Stimulated activated CD8-positive, alpha-beta memory T cell treated with anti-CD3 and anti-CD28 coated beads, Interleukin-4, amount 100 ng/mL, for 4 hours (primary cell): ENCODE data around the gene HLA-DMA.

Source experiments
- DNase-seq, 2 donors: peaks; one replicate each; pipeline ENCODE4 v3.0.0-alpha.2; 2020; ENCODE audit warnings: low read depth in 2 of 2, low spot score in 1 of 2

The HLA-DMA gene

DNA sequence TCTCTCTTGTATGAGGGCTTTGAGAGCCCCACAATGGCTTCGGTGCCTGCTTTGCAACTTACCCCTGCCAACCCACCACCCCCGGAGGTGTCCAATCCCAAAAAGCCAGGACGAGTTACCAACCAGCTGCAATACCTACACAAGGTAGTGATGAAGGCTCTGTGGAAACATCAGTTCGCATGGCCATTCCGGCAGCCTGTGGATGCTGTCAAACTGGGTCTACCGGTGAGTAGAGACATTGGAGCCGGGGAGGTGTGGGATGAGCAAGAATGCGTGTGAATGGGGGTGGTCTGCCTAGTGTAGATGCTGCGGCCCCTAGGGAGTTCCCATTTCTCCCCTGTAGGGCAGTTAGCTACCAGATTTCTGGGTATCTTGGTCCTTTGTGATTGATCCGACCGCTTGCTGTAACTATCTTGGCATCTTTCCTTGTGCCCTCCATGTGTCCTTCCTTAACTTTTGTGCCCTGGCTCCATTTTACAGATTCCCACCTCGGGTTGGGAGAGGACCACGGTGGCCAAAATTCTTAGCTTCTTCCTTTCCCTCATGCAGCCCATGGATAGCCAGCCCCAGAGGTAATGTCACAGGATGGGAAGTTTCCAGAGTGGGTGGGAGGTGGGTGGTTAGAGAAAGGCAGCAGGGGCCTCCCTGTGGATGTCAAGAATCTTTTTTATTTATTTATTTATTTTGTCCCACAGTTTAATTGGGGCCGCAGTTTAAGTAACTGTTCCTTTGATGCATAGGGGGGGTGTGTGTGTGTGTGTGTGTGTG, 21.8 kb upstream of the HLA-DMA start:
- DNase-seq = no peak

DNA sequence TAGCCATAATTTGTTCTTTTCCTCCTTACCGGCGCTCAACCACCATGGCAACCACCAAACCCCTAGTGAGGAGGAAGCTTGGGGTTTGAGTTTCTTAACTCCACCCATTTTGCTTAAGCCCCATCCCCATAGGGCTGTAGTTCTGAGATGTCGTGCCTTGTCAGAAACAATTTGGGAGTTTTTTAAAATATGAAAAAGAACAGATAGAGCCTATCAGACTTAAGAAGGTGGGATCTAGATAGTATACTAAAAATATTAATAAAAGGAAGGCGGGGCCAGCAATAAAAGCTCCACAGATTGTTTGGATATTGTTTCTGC, 21.1 kb upstream of the HLA-DMA start:
- no peak for DNase-seq

DNA sequence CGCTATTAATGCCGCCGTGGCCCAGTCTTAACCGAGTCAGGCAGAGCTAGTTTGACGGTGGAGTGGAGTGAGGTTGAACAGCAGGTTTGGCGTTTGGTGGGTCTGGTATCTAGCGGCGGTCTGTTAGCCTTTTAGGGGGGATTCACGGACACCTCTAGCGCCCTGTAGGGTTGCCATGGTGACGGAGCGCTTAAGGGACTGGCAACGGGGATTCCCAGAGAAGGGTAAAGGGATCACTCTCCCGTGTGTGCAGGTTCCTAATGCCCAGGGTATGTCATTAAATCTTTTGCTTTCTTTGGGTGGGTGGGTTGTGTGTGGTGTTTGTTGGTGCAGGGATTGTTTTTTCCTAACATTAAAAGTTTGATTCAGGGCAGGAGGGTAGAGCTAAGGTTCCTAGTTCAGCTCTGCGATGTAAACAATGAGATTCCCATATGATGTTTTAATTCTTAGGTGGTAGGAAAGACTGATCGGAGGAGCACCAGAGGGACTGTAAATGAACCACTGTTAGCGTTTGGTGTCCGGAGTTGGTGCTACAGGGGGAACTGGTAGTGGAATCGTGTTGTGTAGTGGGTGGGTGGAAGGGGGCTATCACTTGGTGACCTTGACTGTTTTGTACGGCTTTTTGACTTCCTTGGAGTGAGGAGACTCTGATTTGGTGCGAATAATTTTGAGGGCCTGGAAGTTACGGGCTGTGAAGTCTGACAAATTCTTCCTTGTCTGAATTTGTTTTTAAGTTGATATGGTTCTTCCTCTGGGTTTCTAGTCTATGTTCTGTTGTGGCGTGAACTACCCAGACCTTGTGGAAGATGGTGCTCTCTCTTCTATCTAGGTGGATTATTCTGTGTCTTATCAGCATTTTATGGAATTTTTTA, 20.5 kb upstream of the HLA-DMA start:
- peak; percentile 36 to 38 for DNase-seq

DNA sequence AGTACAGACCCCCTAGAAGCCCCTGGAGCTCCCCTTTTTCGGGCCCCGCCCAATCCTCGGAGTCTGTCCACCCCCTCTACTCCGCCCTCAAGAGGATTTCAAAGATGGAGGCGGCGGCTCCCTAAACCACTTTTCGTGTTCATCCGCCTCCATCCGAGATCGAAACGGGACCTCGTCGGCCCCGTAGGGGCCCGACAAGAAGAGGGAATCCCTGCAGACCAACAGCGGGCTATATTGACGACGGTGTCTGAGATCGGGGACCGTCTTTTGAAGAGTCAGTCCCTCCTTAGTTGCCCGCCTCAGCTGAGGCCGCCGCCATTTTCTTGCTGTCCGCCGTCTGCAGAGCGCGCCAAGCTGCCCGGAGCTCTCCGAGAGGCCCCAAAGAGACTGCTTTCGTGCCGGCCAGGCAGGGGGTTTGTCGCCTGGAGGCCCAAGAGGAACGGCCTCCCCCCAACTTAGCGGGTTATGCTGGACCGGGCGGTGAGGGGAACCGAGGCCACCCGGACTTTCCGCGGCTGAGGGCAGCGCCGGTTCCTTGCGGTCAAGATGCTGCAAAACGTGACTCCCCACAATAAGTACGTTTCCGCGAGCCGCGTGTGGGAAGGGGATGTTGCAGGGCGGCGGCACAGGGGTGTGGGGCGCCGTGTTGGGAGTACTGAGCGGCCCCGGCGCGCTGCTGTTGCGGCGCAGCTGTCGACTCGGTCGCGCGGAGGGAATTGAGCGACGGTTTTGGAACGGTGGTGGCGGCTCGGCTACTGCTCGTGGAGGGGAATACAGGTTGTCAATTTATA, 19.7 kb upstream of the HLA-DMA start:
- peak in 1 of 2 donors; percentile 31 for DNase-seq

DNA sequence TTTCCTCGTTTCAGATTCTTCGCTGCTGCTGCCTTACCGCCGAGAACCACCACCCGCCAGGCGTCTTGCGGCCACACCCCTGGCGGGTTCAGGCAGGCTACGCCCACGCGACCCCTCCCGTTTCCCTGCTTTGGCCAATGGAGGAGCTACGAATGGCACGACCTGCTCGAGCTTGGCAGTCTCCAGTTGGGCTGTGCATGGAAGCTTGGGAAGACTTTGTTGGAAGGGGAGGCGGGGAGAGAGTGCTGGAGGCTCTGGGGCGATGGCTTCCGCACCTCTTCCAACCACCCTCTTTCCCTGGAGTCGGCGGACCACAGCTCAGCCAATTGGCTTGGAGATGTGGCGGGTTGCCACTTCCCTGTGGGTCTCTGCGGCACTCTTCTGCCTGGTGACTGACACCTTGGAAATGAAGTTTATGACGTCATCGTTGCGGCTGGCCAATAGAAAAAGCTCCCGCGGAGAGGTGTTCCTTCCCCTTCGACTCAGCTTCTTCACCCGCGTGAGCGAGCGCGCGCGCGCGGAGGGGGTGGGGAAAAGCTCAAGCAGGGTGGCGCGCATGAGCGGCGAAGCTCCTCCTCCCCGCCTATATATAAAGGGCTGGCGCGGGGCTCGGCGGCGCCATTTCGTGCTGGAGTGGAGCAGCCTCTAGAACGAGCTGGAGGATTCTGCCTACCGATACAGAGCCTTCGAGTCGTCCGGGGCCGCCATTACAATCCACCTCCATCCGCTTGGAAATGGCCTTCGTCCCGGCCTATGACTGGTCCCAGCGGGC, 18.9 kb upstream of the HLA-DMA start:
- DNase-seq = peak; percentile 99

DNA sequence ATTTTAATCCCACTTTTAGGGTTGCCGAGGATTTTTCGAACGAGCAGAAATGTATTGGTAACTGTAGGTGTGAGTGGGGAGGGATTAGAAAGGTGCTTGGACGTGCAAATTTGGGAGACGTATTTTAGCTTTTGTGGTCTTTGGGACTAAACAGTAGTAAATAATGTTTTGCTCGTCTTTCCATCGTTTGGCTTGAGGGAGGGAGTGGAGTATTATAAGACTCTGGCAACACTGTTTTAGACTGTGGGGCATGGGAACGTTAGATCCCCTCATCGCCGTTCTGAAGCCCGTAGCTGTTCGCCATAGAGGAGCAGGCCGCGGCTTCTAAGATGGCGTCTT, 18.3 kb upstream of the HLA-DMA start:
- DNase-seq = no peak

DNA sequence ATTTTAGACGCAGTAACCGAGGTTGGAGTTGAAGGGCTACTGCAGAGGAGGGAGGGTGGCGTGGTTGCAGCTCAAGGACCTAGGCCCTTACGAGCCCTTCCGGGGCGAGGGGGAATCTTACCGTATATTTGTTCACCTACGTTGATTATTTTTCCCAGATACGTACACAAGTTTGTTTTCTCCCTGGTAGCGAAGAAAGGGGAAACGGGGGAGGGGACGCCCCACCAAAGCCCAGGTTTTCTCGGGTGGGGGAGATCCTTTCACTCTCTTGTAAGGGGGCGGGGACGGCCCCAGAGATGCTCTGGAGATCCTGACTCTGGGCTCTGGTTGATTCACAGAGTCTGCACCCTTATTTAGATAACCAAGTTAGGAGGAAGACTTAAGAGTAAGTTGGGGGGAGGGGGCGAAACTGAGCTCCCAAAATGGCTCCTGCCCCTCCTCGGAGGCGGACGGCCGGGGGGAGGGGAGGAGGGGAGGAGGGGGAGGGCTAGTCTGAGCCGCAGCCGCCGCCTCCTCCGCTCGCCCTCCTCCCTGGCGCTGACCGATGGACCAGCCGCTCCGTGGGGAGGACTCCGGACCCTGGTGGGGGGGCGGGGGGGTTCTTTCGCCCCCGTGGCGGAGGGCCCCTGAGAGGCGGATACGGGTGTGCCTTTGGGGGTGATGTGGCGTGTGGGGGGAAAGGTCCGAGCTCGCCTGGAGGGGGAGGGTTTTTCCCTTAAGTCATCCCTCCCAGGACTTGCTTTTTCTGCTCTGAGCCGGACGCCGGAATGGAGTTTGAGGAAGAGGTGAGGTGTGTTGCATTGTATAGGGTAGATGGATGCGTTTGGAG, 17.7 kb upstream of the HLA-DMA start:
- peak; percentile 48 to 68 for DNase-seq

DNA sequence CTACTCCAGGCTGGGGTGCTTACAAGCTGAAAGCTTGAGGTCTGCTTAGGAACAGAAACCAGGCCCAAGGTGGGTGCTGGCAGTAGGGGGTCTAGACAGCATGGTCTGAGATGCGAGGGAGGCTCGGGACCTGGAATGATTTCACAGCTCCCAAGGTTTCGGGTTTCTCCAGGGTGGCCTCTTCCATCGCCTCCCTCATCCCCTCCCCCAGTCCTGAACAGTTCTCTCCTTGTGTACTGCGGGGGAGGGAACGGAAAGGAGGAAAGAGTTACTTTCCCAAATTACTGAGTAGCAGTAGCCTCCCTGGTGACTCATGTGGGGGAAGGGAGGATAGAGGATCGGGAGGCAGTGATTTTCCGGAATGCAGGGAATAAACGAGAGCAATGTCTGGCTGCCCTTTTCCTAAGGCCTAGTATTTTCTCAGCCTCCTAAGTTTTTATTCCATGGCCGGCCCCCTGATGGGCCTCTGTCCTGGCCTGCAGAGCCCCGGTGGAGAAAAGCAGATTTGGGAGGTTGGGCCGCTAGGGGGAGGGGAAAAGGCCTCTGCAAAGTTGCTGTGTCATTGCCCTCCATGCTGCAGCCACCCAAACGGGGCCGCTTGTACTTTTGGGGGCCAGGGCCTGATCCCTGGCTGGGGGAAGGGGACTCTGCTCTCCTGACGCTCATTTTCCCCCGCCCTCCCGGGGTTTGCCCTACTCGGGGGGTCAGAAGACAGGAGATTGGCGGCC, 17.0 kb upstream of the HLA-DMA start:
- peak; percentile 38 to 49 for DNase-seq

DNA sequence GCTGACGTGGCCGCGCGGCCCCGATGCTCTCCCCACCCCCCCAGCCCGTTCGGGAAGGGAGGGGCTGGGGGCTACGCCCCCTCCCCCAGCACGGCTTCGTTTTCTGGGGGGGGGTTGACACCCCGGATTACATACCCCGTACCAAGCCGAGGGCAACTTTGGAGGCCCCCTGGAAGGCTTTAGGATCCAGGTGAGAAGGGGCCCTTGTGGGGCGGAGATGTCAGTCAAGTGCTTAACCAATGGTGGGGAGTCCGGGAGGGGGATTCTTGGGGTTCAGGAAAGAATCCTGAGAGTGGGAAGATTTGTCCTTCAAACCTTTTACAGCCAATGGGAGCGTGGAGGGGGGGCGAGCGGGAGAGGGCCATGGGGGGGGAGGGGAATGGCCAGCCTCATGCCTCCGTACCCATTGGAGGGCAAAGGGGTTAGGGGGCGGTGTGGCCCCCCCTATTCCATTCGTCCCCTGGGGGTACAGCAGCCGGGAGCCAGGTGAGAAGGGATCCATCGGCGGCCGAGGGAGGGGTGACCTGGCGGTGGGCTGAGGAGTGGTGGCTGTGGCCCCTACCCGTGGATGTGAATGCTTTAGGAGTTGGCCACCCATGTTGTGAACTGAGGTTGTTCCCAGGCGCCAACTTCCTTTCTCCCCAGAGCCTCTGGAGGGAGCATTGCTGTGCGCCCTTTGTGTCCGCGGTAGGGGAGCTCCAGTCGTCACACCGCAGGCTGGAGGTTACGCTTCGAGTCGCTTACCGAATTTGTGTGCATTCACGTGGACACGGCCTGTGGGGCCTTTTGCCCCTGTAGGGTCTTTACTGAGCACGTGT, 16.2 kb upstream of the HLA-DMA start:
- DNase-seq = peak; percentile 27 to 61

DNA sequence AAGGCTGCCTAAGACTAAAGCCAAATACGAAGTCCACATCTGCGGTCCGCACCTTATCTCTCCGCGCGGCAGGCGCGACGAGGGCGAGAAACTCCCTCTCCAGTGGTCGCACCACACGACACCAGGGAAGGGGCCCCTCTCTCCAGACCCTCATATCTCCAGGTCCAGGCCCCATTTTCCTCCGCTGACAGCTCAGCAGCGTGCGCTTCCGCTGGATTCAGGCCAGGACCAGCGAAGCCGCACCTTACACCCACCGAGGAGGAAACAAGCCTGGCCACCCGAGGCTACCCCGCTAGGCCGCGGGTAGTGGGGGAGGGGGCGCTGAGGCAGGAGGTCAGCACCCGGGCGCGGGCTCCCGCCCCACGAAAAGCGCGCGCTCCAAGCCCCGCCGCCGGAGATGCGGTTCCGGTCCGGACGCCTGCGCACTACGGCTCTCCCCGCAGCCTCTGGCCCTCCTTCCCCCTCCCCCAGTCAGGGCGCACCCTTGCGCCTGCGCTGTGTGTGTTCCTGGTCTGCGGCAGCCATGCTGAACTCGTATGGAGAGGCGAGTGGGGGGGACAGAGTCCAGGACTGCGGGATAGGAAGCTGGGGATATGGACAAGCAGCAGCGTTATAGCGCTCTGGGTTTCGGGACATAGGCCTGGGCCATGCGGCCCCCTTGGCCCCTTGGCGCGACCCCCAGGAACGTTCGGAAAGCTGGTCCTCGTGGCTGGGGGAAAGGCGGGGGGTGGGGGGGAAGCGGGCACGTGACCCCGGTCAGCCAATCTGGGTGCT, 15.4 kb upstream of the HLA-DMA start, which contains the start of gene BRD2:
Gene BRD2 (plus strand): TSS at position 502 of the 774 bp plus-strand sequence. CDS start 4,305 bp downstream, outside the sequence.
- peak; percentile 88 to 93 for DNase-seq

DNA sequence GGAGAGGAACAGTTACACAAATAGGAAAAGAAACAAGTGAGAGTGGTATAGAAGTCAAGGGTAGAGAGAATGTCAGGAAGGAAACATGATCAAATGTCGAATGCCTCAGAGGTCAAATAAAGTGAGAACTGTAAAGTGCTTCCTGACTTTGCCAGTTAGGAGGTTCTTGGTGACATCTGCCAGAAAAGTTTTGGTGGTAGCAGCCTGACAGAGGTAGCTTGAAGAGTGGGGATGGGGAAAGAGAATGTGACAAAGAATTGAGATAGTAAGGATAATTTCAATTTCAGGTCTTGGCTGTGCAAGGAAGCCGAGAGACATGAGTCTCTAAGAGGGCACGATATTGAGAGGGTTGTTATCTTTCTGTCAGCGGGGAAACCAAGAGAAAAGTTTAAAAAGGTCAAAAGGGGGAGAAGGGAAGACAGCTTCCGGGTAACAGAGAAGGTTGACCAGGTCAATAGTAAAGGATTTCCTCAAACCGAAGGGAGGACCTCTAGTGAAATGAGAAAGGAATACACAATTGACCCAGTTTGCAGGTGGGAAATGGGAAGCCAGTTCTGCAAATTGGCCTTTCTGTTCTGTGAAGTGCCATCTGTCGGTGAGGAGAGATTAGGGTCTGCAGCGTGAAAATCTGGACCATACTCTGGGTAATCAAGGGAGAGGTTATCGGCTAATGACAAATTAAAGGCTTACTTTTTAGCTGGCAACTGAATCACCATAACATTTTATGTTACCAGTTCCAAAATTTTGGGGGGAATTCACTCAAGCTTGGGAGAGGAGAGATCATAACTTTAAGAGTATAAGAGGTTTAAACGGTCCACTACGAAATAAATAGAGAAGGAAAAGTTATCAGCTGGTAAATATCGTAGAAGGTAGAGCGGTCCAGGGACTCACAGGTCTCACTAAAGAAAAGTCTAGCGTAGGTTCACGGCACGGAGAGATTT, 14.5 kb upstream of the HLA-DMA start:
- DNase-seq = no peak

DNA sequence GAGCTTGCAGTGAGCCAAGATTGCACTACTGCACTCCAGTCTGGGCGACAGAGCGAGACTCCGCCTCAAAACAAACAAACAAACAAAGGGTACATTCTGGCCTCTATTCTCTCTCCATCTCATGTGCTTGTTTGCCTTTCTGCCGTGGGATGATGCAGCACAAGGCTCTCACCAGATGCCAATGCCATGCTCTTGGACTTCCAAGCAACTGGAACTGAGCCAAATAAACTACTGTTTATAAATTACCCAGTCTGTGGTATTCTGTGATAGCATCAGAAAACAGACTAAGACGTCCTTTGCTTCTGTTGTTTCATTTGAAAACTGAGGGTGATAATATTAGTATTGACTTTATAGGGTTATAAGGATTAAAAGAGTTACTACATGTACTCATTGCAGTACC, 11.9 kb upstream of the HLA-DMA start:
- no peak for DNase-seq

DNA sequence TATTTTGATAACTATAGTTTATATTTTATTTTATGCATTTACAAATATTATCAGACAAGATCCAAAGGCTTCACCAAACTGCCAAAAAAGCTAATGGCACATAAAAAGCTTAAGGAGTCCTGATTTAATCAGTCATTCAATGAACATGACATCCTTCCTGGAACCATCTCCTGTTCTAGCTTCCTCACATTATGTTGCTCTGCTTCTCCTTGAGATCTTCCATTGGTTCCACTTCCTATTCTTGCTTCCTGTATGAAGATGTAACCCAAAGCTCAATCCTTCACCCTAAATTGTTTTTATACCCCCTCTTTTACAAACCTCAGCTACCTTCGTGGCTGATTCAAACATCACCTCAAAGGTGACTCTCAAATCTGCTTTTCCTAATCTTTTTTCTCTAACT, 11.0 kb upstream of the HLA-DMA start:
- no peak for DNase-seq

DNA sequence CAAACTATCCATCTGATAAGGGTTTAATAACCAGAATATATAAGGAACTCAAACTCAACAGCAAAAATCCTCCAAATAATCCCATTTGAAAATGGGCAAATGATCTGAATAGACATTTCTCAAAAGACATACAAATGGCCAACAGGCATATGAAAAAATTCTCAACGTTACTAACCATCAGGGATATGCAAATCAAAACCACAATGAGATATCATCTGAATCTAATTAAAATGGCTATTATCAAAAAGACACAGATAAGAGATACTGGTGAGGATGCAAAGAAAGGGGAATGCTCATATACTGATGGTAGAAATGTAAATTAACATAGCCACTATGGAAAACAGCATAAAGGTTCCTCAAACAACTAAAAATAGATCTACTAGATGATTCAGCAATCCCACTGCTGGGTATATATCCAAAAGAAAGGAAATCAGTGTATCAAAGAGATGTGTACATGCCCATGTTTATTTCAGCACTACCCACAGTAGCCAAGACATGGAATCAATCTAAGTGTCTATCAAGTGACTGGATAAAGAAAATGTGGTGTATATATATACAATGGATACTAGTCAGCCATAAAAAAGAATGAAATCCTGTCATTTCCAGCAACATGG, 9.4 kb upstream of the HLA-DMA start:
- no peak for DNase-seq

DNA sequence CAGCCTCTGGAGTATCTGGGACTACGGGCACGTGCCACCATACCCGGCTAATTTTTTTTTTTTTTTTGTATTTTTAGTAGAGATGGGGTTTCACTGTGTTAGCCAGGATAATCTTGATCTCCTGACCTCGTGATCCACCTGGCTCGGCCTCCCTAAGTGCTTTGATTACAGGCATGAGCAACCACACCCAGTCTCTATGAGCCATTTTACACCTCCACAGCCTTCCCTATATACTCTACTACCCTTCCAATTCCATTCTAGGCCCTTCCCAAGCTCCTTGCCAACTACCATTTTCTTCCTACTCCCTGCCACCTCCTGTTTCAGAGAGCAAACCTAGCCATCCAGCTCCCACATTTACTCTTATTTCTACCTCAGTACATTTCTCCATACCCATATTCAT, 7.7 kb upstream of the HLA-DMA start:
- DNase-seq = no peak

DNA sequence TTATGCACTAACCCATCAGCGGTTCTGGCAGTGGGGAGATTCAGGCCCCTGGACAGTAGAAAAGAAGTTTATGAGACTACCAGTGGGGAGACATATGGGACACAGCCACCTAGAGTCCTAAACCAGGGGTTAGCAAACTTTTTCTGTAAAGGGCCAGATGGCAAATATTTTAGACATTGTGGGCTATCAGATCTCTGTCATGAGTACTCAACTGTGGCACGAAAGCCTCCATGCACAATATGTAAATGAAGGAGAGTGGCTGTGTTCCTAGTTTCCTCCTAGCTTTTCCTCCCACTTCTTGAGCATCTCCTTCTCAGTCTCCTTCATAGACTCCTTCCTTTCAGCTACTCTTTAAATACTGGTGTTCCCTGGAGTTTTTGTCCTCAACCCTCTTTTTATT, 3.3 kb upstream of the HLA-DMA start:
- no peak for DNase-seq
